HCEC 1CT (cell line): ENCODE results near the gene SORBS2.
A peak's percentile ranks its signal among the peaks of the same experiment; 100 is the strongest.
"Not testable (repeated sequence)": the region's sequence is repeated elsewhere in the genome, so short reads cannot be mapped to it uniquely, and the experiment has no call there.

ENCODE experiments used
- DNase-seq: peaks from one replicate; pipeline ENCODE4 v3.0.0-alpha.2; 2017

The SORBS2 gene

DNA sequence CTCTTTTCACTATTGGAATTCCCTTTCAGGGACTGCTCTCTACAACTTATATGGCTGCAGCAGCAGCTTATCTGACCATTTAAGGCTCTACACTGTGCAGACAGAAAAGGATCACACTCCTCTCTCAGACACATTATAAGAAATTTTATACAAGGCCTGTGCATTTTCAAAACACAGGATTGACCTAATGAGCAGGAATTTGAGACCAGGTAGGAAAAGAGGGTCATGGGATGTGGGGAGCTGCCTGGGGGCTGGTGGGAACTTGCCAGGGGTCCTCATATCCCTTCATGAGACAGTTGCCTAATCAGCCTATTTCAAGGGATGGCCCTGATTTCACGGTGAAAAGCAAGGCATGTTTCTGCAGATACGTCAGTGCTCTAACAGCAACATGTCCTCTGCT is 77.1 kb downstream of the SORBS2 start:
- no peak for DNase-seq

- DNase-seq = no peak
Observed at GRCh38 chr4:185734214-185734613, 77.8 kb downstream of the SORBS2 start.

- peak; percentile 9 for DNase-seq
Observed at GRCh38 chr4:185730849-185731608, 81.0 kb downstream of the SORBS2 start.

DNA sequence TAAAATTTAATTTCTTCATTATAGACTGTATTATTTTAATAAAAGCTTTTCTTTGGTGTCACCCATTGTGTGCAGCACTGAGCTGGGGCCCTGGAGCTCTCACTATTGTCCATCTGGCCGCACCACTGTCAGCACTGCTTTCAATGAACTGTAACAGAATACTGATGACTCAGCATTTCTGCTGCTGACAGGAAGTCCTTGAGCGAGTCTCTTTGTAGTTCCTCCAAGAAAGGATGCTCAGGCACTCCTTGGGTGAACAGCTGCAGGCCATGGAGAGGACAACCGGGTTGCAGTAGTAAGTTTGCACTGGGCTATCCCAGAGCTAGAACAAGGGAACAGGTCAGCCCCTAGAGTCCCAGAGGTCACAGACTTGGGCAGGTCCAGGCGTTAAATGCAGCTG is 81.6 kb downstream of the SORBS2 start:
- DNase-seq = no peak

DNA sequence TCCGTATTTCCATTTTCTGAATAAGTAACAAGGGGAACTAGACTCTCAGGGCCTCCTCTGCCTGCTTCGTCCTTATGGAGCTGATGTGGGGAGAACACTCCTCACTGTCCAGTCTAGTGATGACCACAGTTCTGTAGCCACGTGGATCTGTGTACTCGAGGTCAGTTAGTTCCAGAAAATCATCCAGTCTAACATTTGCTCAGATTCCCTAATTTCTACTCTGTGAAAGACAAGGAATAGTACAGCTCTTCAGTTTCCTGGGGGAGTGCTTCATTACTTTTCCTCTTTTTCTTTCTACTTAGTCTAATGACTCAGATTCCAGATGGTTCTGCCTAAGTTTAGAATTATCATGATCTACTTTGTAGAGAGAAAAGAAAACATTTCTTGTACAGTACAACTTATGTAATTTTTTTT is 82.6 kb downstream of the SORBS2 start:
- DNase-seq = no peak

GRCh38 chr4:185728893-185729292 is 83.1 kb downstream of the SORBS2 start:
- no peak for DNase-seq

DNA sequence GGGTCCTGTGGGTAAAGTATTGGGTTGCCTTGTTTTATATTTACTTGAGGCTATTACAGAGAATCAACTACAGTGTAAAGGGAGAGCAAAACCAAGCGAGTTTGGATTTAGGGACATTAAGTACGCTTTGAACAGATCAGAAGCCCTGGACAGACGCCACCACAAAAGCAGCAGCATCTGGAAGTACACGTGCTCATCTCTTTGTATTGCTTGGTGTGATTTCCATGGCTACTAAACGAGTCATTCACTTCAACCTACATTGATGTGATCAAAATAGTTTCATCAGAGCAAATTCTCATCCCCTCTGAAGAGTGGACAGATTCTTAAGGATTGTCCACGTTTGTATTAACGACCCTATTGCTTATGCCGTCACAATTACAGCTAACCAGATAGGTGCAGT is 85.1 kb downstream of the SORBS2 start:
- DNase-seq = no peak

GRCh38 chr4:185723631-185724260 is 88.2 kb downstream of the SORBS2 start:
- no peak for DNase-seq

DNA sequence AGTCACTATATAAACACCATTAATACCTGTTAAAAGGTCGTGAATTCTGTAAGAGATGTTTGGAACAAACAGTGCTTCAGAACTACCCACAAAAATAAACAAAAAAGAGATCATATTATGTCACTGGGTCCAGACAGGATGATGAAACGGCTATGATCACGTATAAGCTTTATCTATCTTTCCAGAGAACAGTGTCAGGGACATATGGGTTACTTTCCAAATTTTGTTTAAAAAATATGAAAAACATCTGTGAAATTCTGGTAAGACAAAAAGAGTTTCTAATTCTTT is 90.0 kb downstream of the SORBS2 start:
- DNase-seq = no peak

DNA sequence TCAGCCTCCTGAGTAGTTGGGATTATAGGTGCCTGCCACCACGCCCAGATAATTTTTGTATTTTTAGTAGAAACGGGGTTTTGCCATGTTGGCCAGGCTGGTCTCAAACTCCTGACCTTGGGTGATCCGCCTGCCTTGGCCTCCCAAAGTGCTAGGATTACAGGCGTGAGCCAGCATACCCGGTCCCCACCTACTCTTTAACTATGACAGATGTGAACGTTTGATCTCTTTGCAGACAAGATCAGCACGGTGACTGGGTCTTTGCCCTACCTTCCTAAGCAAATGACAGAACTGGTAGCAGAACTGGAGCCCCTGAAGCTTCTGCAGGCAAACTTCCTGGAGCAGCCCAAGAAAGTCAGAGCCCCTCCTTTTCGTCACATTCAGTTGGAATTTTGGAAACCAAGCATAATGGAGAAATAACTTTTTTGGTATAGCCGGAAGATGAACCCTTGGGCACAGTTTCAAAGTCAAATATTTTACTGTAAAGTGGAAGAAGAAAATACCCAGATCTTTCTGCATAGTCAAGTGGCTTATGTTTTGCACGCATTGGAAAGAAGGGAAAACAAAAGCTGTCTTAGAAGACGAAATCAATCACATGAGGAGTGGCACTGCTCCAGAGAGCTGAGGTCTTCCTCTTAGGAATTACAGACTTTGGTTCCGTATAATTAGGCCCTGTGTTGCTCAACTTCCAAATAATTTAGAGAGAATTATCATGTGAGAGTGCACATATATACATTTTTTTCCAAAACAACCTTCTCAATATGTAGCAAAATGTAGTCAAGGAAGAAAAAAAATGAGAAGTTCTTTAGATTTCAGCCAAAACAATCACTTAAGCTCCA is 90.6 kb downstream of the SORBS2 start:
- DNase-seq = no peak

DNA sequence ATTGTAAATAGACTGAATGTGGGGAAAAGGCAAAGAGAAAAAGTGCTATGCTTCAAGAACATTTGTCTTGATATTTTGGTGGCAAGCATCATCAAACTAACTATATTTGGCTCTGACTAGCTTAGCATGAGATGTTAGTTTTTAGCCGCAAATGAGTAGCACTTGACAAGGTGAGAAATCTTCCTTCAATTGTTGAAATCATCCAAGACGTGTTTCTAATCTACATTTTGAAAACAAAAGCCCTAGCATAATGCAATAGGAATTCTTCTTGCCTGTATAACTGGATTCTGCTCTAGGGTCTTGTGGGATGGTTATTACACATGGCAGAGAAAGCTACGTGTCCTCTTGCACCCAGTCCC is 92.5 kb downstream of the SORBS2 start:
- no peak for DNase-seq

DNA sequence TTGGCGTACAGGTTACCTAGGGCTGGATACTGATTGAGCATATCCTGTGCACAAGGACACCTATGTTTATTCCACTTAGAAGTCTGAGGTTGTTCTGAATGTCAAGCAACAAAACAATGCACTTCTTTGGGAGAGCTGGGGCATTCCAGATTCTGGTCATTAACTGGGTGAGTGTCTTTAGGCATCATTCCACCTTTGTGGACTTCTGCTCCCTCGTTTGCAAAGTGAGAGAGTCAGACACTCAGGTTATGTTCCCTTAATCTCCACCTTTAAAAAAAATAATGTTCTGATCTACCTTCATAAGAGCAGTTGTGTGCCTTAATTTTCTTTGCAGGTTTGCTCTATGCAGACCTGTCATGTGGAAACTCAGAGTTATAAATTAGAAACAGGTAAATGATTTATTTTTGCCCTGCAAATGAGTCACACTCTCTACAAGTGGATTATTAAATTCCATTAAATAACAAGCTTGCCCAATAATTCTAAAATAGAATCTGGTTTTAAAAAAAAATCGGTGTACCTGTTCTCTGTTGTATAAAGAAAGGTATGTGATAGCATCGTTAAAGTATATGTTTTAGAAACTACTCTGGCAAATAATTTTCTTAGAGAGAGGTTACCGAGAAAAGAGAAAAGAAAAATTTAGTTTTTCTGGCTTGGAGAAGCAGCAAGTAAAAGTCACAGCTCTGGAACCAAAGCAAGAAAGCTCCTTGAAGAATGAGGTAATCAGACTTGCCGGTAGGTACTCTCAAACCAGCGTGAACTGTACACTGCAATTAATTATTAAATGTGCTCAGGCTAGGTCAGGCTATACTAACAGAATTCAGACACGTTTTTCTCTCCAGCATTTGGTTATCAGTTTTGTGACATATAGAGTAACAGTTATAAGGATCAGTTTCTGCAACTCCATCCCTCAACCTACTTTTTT is 93.2 kb downstream of the SORBS2 start:
- DNase-seq = no peak

GRCh38 chr4:185717377-185717741 is 94.6 kb downstream of the SORBS2 start:
- DNase-seq = no peak

GRCh38 chr4:185716577-185717376 is 95.2 kb downstream of the SORBS2 start:
- no peak for DNase-seq

GRCh38 chr4:185716141-185716551 is 95.8 kb downstream of the SORBS2 start:
- no peak for DNase-seq

DNA sequence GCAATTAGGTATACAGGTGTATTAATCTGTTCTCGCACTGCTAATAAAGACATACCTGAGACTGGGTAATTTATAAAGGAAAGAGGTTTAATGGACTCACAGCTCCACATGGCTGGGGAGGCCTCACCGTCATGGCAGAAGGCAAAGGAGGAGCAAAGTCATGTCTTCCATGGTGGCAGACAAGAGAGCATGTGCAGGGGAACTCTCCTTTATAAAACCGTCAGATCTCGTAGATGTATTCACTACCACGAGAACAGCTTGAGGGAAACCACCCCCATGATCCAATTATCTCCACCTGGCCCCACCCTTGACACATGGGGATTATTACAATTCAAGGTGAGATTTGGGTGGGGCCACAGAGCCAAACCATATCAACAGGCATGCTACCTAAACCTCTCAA is 97.5 kb downstream of the SORBS2 start:
- DNase-seq = not testable (repeated sequence)

- DNase-seq = no peak
Observed at GRCh38 chr4:185713731-185714130, 98.3 kb downstream of the SORBS2 start.

- DNase-seq = no peak
Observed at GRCh38 chr4:185713272-185713671, 98.7 kb downstream of the SORBS2 start.

- DNase-seq = no peak
Observed at GRCh38 chr4:185712350-185713024, 99.5 kb downstream of the SORBS2 start.

GRCh38 chr4:185711726-185712125 is 100.3 kb downstream of the SORBS2 start:
- DNase-seq = no peak

DNA sequence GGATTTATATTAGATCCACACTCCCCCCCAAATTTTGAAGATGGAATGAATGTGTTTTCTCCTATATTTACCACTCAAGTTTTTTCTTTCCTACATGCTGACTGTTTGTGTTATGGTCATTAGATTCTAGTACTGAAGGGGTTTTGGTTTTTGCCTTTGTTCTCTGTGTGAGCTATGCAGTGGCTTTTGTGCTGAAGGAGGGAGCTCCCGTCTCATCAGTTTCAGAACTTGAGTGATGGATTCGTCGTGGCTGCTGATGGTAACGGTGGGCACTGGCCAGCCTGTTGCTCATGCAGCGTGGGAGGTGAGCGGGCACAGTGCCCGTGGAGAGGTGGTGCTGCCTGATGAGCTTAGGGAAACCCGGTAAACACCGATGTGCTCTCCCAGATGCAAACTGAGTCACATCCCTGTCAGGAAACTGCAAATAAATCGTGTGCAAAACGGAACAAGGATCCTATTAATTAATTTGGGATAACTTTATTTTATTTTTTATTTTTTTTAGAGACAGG is 101.5 kb downstream of the SORBS2 start:
- no peak for DNase-seq
